Ascending aorta (tissue), 2 donors: ENCODE data around the gene TLX3. TPM values are rescaled to one million over a fixed set of nuclear protein-coding genes. Genes with fewer than 3 reads are reported as not detected.

Source experiments
- DNase-seq, 2 donors: peaks; one replicate each; pipeline ENCODE4 v3.0.0-alpha.2; 2019; ENCODE audit warnings: low spot score in 2 of 2
- H3K27ac ChIP-seq, 2 donors: fragments of 200-600 bp; sonication (generic); one replicate each; pipeline ENCODE4 v1.5.1; 2016 to 2017; ENCODE audit warnings: mild to moderate bottlenecking in 1 of 2
- H3K27me3 ChIP-seq: fragments of 200-600 bp; sonication (generic); one replicate; pipeline ENCODE4 v1.5.1; 2017
- H3K36me3 ChIP-seq, 2 donors: fragments of 200-600 bp; sonication (generic); one replicate each; pipeline ENCODE4 v1.5.1; 2016
- H3K4me1 ChIP-seq, 2 donors: fragments of 200-600 bp; sonication (generic); one replicate each; pipeline ENCODE4 v1.5.1; 2016 to 2017; ENCODE audit warnings: mild to moderate bottlenecking in 1 of 2
- H3K4me3 ChIP-seq, 2 donors: fragments of 200-600 bp; sonication (generic); one replicate each; pipeline ENCODE4 v1.5.1; 2016 to 2017; ENCODE audit warnings: mild to moderate bottlenecking in 1 of 2
- H3K9me3 ChIP-seq, 2 donors: fragments of 200-600 bp; sonication (generic); one replicate each; pipeline ENCODE4 v1.5.1; 2016
- CTCF ChIP-seq, 3 experiments: fragments of 200-600 bp in 2 of 3; fragments of 450-650 bp in 1 of 3; sonication (generic) in 2 of 3; IDR thresholded peaks; one replicate each; pipeline ENCODE4 v1.5.1; 2016 to 2019; ENCODE audit warnings: antibody characterized with exemption in 3 of 3, mild to moderate bottlenecking in 1 of 3, moderate library complexity in 1 of 3
- intact Hi-C: fragments of 100-400 bp; cut with DNase I; formaldehyde crosslinking; loops from one replicate; pipeline ENCODE4 v1.15.1; 2023
- total RNA-seq: library from RNA; depleted of rRNA; stranded (reverse); fragments of >200 nt; gene quantifications from one replicate; pipeline ENCODE4 v1.1.0, GENCODE V29; 2016

The TLX3 gene
- total RNA-seq, 1 donor from 2014 or later, result not detected

GRCh38 chr5:171268700-171269620, 40.1 kb upstream of the TLX3 start:
- intact Hi-C loops, result no loop called here
- Histone ChIP-seq H3K9me3 (no peaks in the 10 kb centered on the region), H3K36me3 (no peaks in the 10 kb centered on the region), H3K27ac (no peak overlapping the region), H3K4me3 (no peak overlapping the region), H3K27me3 (no peaks in the 10 kb centered on the region), H3K4me1 (no peaks in the 10 kb centered on the region)
- TF ChIP-seq CTCF (IDR thresholded peaks at IDR 0.05), result no peak
- no peak for DNase-seq

GRCh38 chr5:171269717-171270116, 39.3 kb upstream of the TLX3 start:
- no peaks in the 10 kb centered on the region for H3K9me3 ChIP-seq
- H3K4me1 ChIP-seq, result no peaks in the 10 kb centered on the region
- no peak for TF ChIP-seq CTCF (IDR thresholded peaks at IDR 0.05)
- H3K4me3 ChIP-seq, result no peak overlapping the region
- intact Hi-C loops, result no loop called here
- DNase-seq, result no peak
- H3K36me3 ChIP-seq, result no peaks in the 10 kb centered on the region
- H3K27me3 ChIP-seq, result no peaks in the 10 kb centered on the region
- no peak overlapping the region for H3K27ac ChIP-seq

GRCh38 chr5:171270136-171270535, 38.9 kb upstream of the TLX3 start:
- H3K36me3 ChIP-seq, result no peaks in the 10 kb centered on the region
- no peak overlapping the region for H3K4me3 ChIP-seq
- H3K27ac ChIP-seq, result no peak overlapping the region
- no peak for TF ChIP-seq CTCF (IDR thresholded peaks at IDR 0.05)
- intact Hi-C loops, result no loop called here
- H3K27me3 ChIP-seq, result no peaks in the 10 kb centered on the region
- H3K9me3 ChIP-seq, result no peaks in the 10 kb centered on the region
- no peak for DNase-seq
- H3K4me1 ChIP-seq, result no peaks in the 10 kb centered on the region

DNA sequence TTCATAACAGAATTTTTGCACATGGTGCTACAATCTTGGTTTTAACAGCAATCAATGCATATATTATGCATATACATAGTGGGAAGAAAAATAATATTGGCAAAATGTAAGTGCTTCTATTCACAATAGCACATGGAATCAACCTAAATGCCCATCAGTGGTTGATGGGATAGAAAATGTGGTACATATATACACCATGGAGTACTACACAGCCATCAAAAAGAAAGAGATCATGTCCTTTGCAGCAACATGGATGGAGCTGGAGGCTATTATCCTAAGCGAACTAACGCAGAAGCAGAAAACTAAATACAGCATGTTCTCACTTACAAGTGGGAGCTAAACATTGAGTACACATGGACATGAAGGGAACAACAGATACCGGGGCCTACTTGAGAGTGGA, 37.2 kb upstream of the TLX3 start:
- intact Hi-C loops, result no loop called here
- Histone ChIP-seq H3K27ac (no peak overlapping the region), H3K36me3 (no peaks in the 10 kb centered on the region), H3K9me3 (no peaks in the 10 kb centered on the region), H3K27me3 (no peaks in the 10 kb centered on the region), H3K4me3 (no peak overlapping the region), H3K4me1 (no peaks in the 10 kb centered on the region)
- no peak for DNase-seq
- no peak for TF ChIP-seq CTCF (IDR thresholded peaks at IDR 0.05)

GRCh38 chr5:171272996-171273970, 35.8 kb upstream of the TLX3 start:
- Histone ChIP-seq H3K4me3 (no peak overlapping the region), H3K4me1 (no peaks in the 10 kb centered on the region), H3K9me3 (no peaks in the 10 kb centered on the region), H3K27me3 (no peaks in the 10 kb centered on the region), H3K27ac (no peak overlapping the region), H3K36me3 (no peaks in the 10 kb centered on the region)
- no peak for TF ChIP-seq CTCF (IDR thresholded peaks at IDR 0.05)
- intact Hi-C loops, result no loop called here
- no peak for DNase-seq
